Testis (tissue), 2 donors: ENCODE data around the gene PHF24.

Experiments
- CTCF ChIP-seq, 3 experiments: fragments of 450-650 bp in 2 of 3; fragments of 200-600 bp in 1 of 3; sonication (generic) in 1 of 3; IDR thresholded peaks; one replicate each; pipeline ENCODE4 v1.5.1; 2016 to 2019; ENCODE audit warnings: antibody characterized with exemption in 3 of 3, mild to moderate bottlenecking in 2 of 3, moderate library complexity in 1 of 3
- POLR2A ChIP-seq: fragments of 450-650 bp; IDR thresholded peaks from one replicate; pipeline ENCODE4 v1.6.1; 2017; ENCODE audit warnings: antibody characterized with exemption, mild to moderate bottlenecking, moderate library complexity

GRCh38 chr9:34992376-34992951 is 34.4 kb downstream of the PHF24 start:
- no peak for TF ChIP-seq CTCF (IDR thresholded peaks at IDR 0.05)
- TF ChIP-seq POLR2A = no peak
